IMR-90 (cell line): ENCODE results near the gene PIP5K1C. TPM values are rescaled to one million over a fixed set of nuclear protein-coding genes. Genes with fewer than 3 reads are reported as not detected.

Experiments used
- CTCF ChIP-seq: conservative IDR thresholded peaks from 2 replicates; pipeline ENCODE4 v1.5.1; 2012; ENCODE audit warnings: mild to moderate bottlenecking, low read depth, low read length, improper control_type of control experiment
- MAFK ChIP-seq: IDR thresholded peaks from 2 replicates; pipeline ENCODE4 v1.6.1; 2012; ENCODE audit warnings: low read depth, low read length, improper control_type of control experiment
- USF2 ChIP-seq: fragments of 150-350 bp; IDR thresholded peaks from 2 replicates; pipeline ENCODE4 v1.6.1; 2017; ENCODE audit warnings: mild to moderate bottlenecking, antibody characterized with exemption, low read length, low read depth
- polyA plus RNA-seq, 3 experiments: library from polyadenylated mRNA; depleted of rRNA; stranded (reverse); fragments of >200 nt; gene quantifications; 2 replicates each; pipeline ENCODE4 v1.2.3, GENCODE V29; 2012; ENCODE audit warnings: low replicate concordance in 1 of 3
- total RNA-seq: library from RNA; depleted of rRNA; stranded (reverse); fragments of >200 nt; gene quantifications from 2 replicates; pipeline ENCODE4 v1.2.3, GENCODE V29; 2012

The PIP5K1C gene
- total and polyA plus RNA-seq, 2 of the 4 experiments (the other 2 are of a cell fraction): 13.6 to 23.3 TPM

GRCh38 chr19:3700242-3701032 lies at the start of gene PIP5K1C (continued):
- peak; percentile 87 for TF ChIP-seq CTCF
- TF ChIP-seq USF2: no peak
- no peak for TF ChIP-seq MAFK
